ENCODE results near the gene LRRC42. TPM values are rescaled to one million over a fixed set of nuclear protein-coding genes. Genes with fewer than 3 reads are reported as not detected.
A peak's percentile ranks its signal among the peaks of the same experiment; 100 is the strongest.

LRRC42 gene
- total RNA-seq, 1 donor from 2014 or later: 14.1 TPM

GRCh38 chr1:53938136-53938830, 7.9 kb upstream of the LRRC42 start:
- H3K9ac ChIP-seq (ENCODE audit: low read depth in 1 of 3, low read length in 3 of 3): no peak overlapping the region
- no peaks in the 10 kb centered on the region for H3K4me1 ChIP-seq (ENCODE audit: control insufficient read depth in 3 of 3, insufficient read depth in 3 of 3, low read length in 3 of 3)
- H3K9me3 ChIP-seq (ENCODE audit: control insufficient read depth in 3 of 3, low read length in 3 of 3): peaks cover 0 to 4% (median 0%) of the 10 kb centered on the region in 3 donors
- no peaks in the 10 kb centered on the region for H3K27me3 ChIP-seq (ENCODE audit: control insufficient read depth in 3 of 3, insufficient read depth in 3 of 3, low read length in 3 of 3)
- H3K27ac ChIP-seq (ENCODE audit: low read depth, low read length): no peak overlapping the region
- H3K36me3 ChIP-seq (ENCODE audit: control insufficient read depth in 3 of 3, insufficient read depth in 3 of 3, low read length in 3 of 3): no peaks in the 10 kb centered on the region
- no peak overlapping the region for H3K4me3 ChIP-seq (ENCODE audit: low read length in 3 of 3)

- Histone ChIP-seq H3K9me3 (ENCODE audit: control insufficient read depth in 3 of 3, low read length in 3 of 3) (no peaks in the 10 kb centered on the region), H3K27me3 (ENCODE audit: control insufficient read depth in 3 of 3, insufficient read depth in 3 of 3, low read length in 3 of 3) (no peaks in the 10 kb centered on the region), H3K4me3 (ENCODE audit: low read length in 3 of 3) (no peak overlapping the region), H3K36me3 (ENCODE audit: control insufficient read depth in 3 of 3, insufficient read depth in 3 of 3, low read length in 3 of 3) (no peaks in the 10 kb centered on the region), H3K27ac (ENCODE audit: low read depth, low read length) (no peak overlapping the region), H3K4me1 (ENCODE audit: control insufficient read depth in 3 of 3, insufficient read depth in 3 of 3, low read length in 3 of 3) (peaks cover 13 to 18% (median 15%) of the 10 kb centered on the region in 3 donors), H3K9ac (ENCODE audit: low read depth in 1 of 3, low read length in 3 of 3) (no peak overlapping the region)
These were observed 3.8 kb upstream of the LRRC42 start for GRCh38 chr1:53942127-53942957.

- peaks cover 17 to 21% (median 20%) of the 10 kb centered on the region in 3 donors for H3K4me1 ChIP-seq (ENCODE audit: control insufficient read depth in 3 of 3, insufficient read depth in 3 of 3, low read length in 3 of 3)
- H3K36me3 ChIP-seq (ENCODE audit: control insufficient read depth in 3 of 3, insufficient read depth in 3 of 3, low read length in 3 of 3): no peaks in the 10 kb centered on the region
- no peaks in the 10 kb centered on the region for H3K9me3 ChIP-seq (ENCODE audit: control insufficient read depth in 3 of 3, low read length in 3 of 3)
- no peak overlapping the region for H3K27ac ChIP-seq (ENCODE audit: low read depth, low read length)
- H3K9ac ChIP-seq (ENCODE audit: low read depth in 1 of 3, low read length in 3 of 3): no peak overlapping the region
- H3K4me3 ChIP-seq (ENCODE audit: low read length in 3 of 3): no peak overlapping the region
- no peaks in the 10 kb centered on the region for H3K27me3 ChIP-seq (ENCODE audit: control insufficient read depth in 3 of 3, insufficient read depth in 3 of 3, low read length in 3 of 3)
These were observed 3.1 kb upstream of the LRRC42 start for GRCh38 chr1:53943090-53943489.

- Histone ChIP-seq H3K9ac (ENCODE audit: low read depth in 1 of 3, low read length in 3 of 3) (no peak overlapping the region), H3K27me3 (ENCODE audit: control insufficient read depth in 3 of 3, insufficient read depth in 3 of 3, low read length in 3 of 3) (no peaks in the 10 kb centered on the region), H3K27ac (ENCODE audit: low read depth, low read length) (no peak overlapping the region), H3K36me3 (ENCODE audit: control insufficient read depth in 3 of 3, insufficient read depth in 3 of 3, low read length in 3 of 3) (no peaks in the 10 kb centered on the region), H3K4me3 (ENCODE audit: low read length in 3 of 3) (no peak overlapping the region), H3K9me3 (ENCODE audit: control insufficient read depth in 3 of 3, low read length in 3 of 3) (no peaks in the 10 kb centered on the region), H3K4me1 (ENCODE audit: control insufficient read depth in 3 of 3, insufficient read depth in 3 of 3, low read length in 3 of 3) (peaks cover 17 to 22% (median 20%) of the 10 kb centered on the region in 3 donors)
These were observed 2.6 kb upstream of the LRRC42 start for GRCh38 chr1:53943490-53944043.

- Histone ChIP-seq H3K9ac (ENCODE audit: low read depth in 1 of 3, low read length in 3 of 3) (peak overlapping the region; percentile 78 to 88 (median 87)), H3K36me3 (ENCODE audit: control insufficient read depth in 3 of 3, insufficient read depth in 3 of 3, low read length in 3 of 3) (no peaks in the 10 kb centered on the region), H3K27ac (ENCODE audit: low read depth, low read length) (peak overlapping the region; percentile 84), H3K4me1 (ENCODE audit: control insufficient read depth in 3 of 3, insufficient read depth in 3 of 3, low read length in 3 of 3) (peaks cover 17 to 22% (median 20%) of the 10 kb centered on the region in 3 donors), H3K9me3 (ENCODE audit: control insufficient read depth in 3 of 3, low read length in 3 of 3) (no peaks in the 10 kb centered on the region), H3K4me3 (ENCODE audit: low read length in 3 of 3) (peak overlapping the region; percentile 86 to 93 (median 86)), H3K27me3 (ENCODE audit: control insufficient read depth in 3 of 3, insufficient read depth in 3 of 3, low read length in 3 of 3) (no peaks in the 10 kb centered on the region)
These were observed 1.5 kb upstream of the LRRC42 start for GRCh38 chr1:53944469-53945182.

- Histone ChIP-seq H3K9ac (ENCODE audit: low read depth in 1 of 3, low read length in 3 of 3) (peak overlapping the region; percentile 78 to 88 (median 87)), H3K36me3 (ENCODE audit: control insufficient read depth in 3 of 3, insufficient read depth in 3 of 3, low read length in 3 of 3) (no peaks in the 10 kb centered on the region), H3K9me3 (ENCODE audit: control insufficient read depth in 3 of 3, low read length in 3 of 3) (no peaks in the 10 kb centered on the region), H3K27me3 (ENCODE audit: control insufficient read depth in 3 of 3, insufficient read depth in 3 of 3, low read length in 3 of 3) (no peaks in the 10 kb centered on the region), H3K27ac (ENCODE audit: low read depth, low read length) (peak overlapping the region; percentile 84), H3K4me3 (ENCODE audit: low read length in 3 of 3) (peak overlapping the region; percentile 86 to 93 (median 86)), H3K4me1 (ENCODE audit: control insufficient read depth in 3 of 3, insufficient read depth in 3 of 3, low read length in 3 of 3) (peaks cover 17 to 22% (median 20%) of the 10 kb centered on the region in 3 donors)
These were observed 1.0 kb upstream of the LRRC42 start for GRCh38 chr1:53945183-53945432.

GRCh38 chr1:53945433-53946251, 508 bp upstream of the LRRC42 start, which contains the start of gene IFT25:
TSS of gene IFT25 (minus strand) at chr1:53945699. CDS start at chr1:53940082, 5,617 bp downstream.
- H3K36me3 ChIP-seq (ENCODE audit: control insufficient read depth in 3 of 3, insufficient read depth in 3 of 3, low read length in 3 of 3): no peaks in the 10 kb centered on the region
- H3K9me3 ChIP-seq (ENCODE audit: control insufficient read depth in 3 of 3, low read length in 3 of 3): no peaks in the 10 kb centered on the region
- H3K27me3 ChIP-seq (ENCODE audit: control insufficient read depth in 3 of 3, insufficient read depth in 3 of 3, low read length in 3 of 3): no peaks in the 10 kb centered on the region
- peaks cover 17 to 22% (median 22%) of the 10 kb centered on the region in 3 donors for H3K4me1 ChIP-seq (ENCODE audit: control insufficient read depth in 3 of 3, insufficient read depth in 3 of 3, low read length in 3 of 3)
- H3K27ac ChIP-seq (ENCODE audit: low read depth, low read length): peak within 1 kb of the TSS; percentile 84
- H3K9ac ChIP-seq (ENCODE audit: low read depth in 1 of 3, low read length in 3 of 3): peak within 1 kb of the TSS; percentile 78 to 88 (median 87)
- H3K4me3 ChIP-seq (ENCODE audit: low read length in 3 of 3): peak within 1 kb of the TSS; percentile 86 to 93 (median 86)

GRCh38 chr1:53947172-53947907, 1.2 kb downstream of the LRRC42 start:
- H3K9ac ChIP-seq (ENCODE audit: low read depth in 1 of 3, low read length in 3 of 3): peak overlapping the region; percentile 68 to 84 (median 68)
- peaks cover 17 to 22% (median 22%) of the 10 kb centered on the region in 3 donors for H3K4me1 ChIP-seq (ENCODE audit: control insufficient read depth in 3 of 3, insufficient read depth in 3 of 3, low read length in 3 of 3)
- no peaks in the 10 kb centered on the region for H3K9me3 ChIP-seq (ENCODE audit: control insufficient read depth in 3 of 3, low read length in 3 of 3)
- H3K36me3 ChIP-seq (ENCODE audit: control insufficient read depth in 3 of 3, insufficient read depth in 3 of 3, low read length in 3 of 3): peaks cover 2 to 8% (median 6%) of the 10 kb centered on the region in 3 donors
- H3K27me3 ChIP-seq (ENCODE audit: control insufficient read depth in 3 of 3, insufficient read depth in 3 of 3, low read length in 3 of 3): no peaks in the 10 kb centered on the region
- H3K27ac ChIP-seq (ENCODE audit: low read depth, low read length): peak overlapping the region; percentile 72
- peak overlapping the region; percentile 76 to 78 (median 78) for H3K4me3 ChIP-seq (ENCODE audit: low read length in 3 of 3)
